ENCODE measurements around the gene PLAC8L1. TPM values are rescaled to one million over a fixed set of nuclear protein-coding genes. Genes with fewer than 3 reads are reported as not detected.

The PLAC8L1 gene
- total RNA-seq, 4 donors from 2014 or later: not detected

DNA sequence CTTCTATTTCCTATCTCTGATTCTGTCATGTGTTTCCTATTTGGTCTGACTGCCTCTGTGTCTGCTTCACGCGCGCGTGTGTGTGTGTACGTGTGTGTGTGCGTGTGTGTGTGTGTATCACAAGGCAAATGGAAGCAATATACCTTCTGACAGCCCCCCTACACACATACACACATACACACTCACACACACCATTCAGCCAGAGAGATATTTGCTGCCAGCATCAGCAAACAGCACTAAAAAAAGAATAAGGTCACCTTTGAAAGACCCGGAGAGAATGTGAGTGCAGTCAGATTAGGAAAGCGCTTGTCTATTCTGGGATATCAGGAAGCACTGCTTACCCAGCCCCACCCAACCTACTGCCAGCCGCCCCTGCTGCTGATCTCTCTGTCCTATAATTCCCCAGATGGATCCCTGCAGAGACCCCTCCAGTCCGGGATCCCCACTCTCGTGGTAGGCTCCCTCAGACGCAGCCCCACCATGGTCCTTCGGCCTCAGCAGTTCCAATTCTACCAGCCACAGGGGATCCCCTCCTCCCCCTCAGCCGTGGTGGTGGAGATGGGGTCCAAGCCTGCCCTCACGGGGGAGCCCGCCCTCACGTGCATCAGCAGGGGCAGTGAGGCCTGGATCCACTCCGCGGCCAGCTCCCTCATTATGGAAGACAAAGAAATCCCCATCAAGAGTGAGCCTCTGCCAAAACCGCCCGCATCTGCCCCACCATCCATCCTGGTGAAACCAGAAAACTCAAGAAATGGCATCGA is 45.7 kb downstream of the PLAC8L1 start:
- Histone ChIP-seq H3K36me3 (no peaks in the 10 kb centered on the region), H3K27ac (no peak overlapping the region), H3K27me3 (no peaks in the 10 kb centered on the region), H3K4me1 (no peaks in the 10 kb centered on the region), H3K4me3 (replicated peaks in 1 of 3) (no peak overlapping the region), H3K9me3 (no peaks in the 10 kb centered on the region)
- 78 to 87% methylated on average over 20 to 22 of the region's 22 CpGs for WGBS, 2 donors
- intact Hi-C loops (cut with DNase I): loop anchor here (10.0 kb wide), 1 partner anchor 375 kb away; no protein-coding TSS in a partner anchor
- no peak for DNase-seq
- TF ChIP-seq CTCF (IDR thresholded peaks at IDR 0.05) (no peak), POLR2A (IDR thresholded peaks at IDR 0.05) (no peak)

DNA sequence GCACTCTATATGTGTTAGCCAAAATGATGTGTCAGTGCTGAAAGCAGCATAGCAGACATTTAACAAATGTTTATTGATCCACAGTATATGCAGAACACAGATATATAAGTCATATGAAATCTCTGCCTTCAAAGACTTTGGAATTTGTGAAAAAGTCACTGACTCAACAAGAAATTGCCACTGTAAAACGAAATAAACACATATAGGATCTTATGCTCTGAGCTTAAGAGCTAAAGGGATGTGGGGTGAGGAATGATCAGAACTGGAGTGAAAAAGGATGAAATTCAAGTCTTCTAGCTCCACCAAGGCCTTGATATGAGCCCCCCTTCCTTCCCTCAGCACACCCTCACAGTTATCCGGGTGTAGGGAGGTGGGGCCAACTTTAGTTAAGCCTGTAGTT is 49.9 kb downstream of the PLAC8L1 start:
- no peaks in the 10 kb centered on the region for H3K27me3 ChIP-seq
- DNase-seq: no peak
- no peak overlapping the region for H3K27ac ChIP-seq
- intact Hi-C loops (cut with DNase I): loop anchor here (10.0 kb wide), 1 partner anchor 371 kb away; no protein-coding TSS in a partner anchor
- H3K36me3 ChIP-seq: no peaks in the 10 kb centered on the region
- 79 to 84% methylated on average over 2 of the region's 2 CpGs for WGBS, 2 donors
- TF ChIP-seq POLR2A (IDR thresholded peaks at IDR 0.05): no peak
- TF ChIP-seq CTCF (IDR thresholded peaks at IDR 0.05): no peak
- peaks cover 7 to 8% of the 10 kb centered on the region in 2 donors for H3K4me1 ChIP-seq
- H3K4me3 ChIP-seq (replicated peaks in 1 of 3): no peak overlapping the region
- no peaks in the 10 kb centered on the region for H3K9me3 ChIP-seq

GRCh38 chr5:146052780-146053179 is 52.6 kb downstream of the PLAC8L1 start:
- Histone ChIP-seq H3K27me3 (no peaks in the 10 kb centered on the region), H3K4me3 (replicated peaks in 1 of 3) (no peak overlapping the region), H3K36me3 (no peaks in the 10 kb centered on the region), H3K27ac (no peak overlapping the region), H3K4me1 (peaks cover 17 to 25% of the 10 kb centered on the region in 2 donors), H3K9me3 (no peaks in the 10 kb centered on the region)
- no peak for DNase-seq
- intact Hi-C loops (cut with DNase I): loop anchor here (10.0 kb wide), 1 partner anchor 368 kb away; no protein-coding TSS in a partner anchor
- TF ChIP-seq POLR2A (IDR thresholded peaks at IDR 0.05) (no peak), CTCF (IDR thresholded peaks at IDR 0.05) (peak in 3 of 6 experiments; percentile 11 to 28 (median 16))

DNA sequence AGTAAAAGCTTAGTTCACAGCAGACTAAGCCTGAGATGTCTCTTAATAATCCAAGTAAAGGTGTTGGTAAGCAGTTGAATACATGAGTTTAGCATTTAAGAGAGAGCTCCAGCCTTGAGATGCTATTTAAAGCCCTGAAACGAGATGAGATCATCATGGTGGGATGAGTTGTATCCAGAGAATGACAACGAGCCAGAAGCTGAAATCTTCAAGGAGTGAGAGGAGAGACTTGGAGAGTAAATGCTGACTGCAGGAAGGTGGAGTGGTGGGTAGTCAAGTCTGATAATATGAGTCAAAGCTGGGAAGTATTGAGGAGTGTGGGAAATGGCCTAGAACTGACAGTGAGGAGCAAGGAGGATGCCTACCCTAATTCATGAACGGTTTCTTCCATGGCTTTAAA is 53.7 kb downstream of the PLAC8L1 start:
- H3K4me3 ChIP-seq (replicated peaks in 1 of 3): no peak overlapping the region
- TF ChIP-seq CTCF (IDR thresholded peaks at IDR 0.05): no peak
- TF ChIP-seq POLR2A (IDR thresholded peaks at IDR 0.05): no peak
- intact Hi-C loops (cut with DNase I): loop anchor here (10.0 kb wide), 1 partner anchor 367 kb away; no protein-coding TSS in a partner anchor
- peaks cover 19 to 36% of the 10 kb centered on the region in 2 donors for H3K4me1 ChIP-seq
- no peaks in the 10 kb centered on the region for H3K27me3 ChIP-seq
- no peak for DNase-seq
- no peaks in the 10 kb centered on the region for H3K36me3 ChIP-seq
- 74 to 76% methylated on average over 3 of the region's 3 CpGs for WGBS, 2 donors
- no peaks in the 10 kb centered on the region for H3K9me3 ChIP-seq
- peak overlapping the region in 1 of 3 donors; percentile 95 for H3K27ac ChIP-seq

DNA sequence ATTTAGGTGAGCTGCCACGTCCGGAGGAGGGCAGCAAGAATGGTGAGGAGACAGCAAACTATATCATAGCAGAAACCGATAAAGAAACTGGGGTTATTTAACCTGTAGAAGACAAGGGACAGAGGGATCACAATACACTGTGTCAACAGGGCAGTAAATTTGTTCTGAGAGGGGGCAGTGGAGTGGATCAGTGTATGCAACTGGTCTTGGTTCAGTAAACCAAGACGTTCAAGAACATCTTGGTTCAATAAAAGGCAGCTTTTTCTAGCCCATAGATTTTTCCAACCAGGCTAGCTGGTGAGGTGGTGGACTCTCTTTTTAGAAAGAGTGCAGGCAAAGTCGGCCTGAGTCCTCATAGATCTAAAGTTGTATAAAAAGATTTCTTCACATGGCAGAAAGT is 55.3 kb downstream of the PLAC8L1 start:
- WGBS, 2 donors: 24 to 29% methylated on average over 5 of the region's 5 CpGs
- H3K9me3 ChIP-seq: no peaks in the 10 kb centered on the region
- H3K27ac ChIP-seq: peak overlapping the region; percentile 87 to 95 (median 88)
- H3K27me3 ChIP-seq: no peaks in the 10 kb centered on the region
- intact Hi-C loops (cut with DNase I): loop anchor here (10.0 kb wide), 1 partner anchor 365 kb away; no protein-coding TSS in a partner anchor
- H3K4me3 ChIP-seq (replicated peaks in 1 of 3): no peak overlapping the region
- TF ChIP-seq CTCF (IDR thresholded peaks at IDR 0.05) (no peak), POLR2A (IDR thresholded peaks at IDR 0.05) (no peak)
- no peaks in the 10 kb centered on the region for H3K36me3 ChIP-seq
- H3K4me1 ChIP-seq: peaks cover 19 to 40% of the 10 kb centered on the region in 2 donors
- DNase-seq: peak; percentile 54 to 59
